ENCODE data around the gene ADAMTS16. TPM values are rescaled to one million over a fixed set of nuclear protein-coding genes. Genes with fewer than 3 reads are reported as not detected.

The ADAMTS16 gene
- total and polyA plus RNA-seq, 2 experiments from 2014 or later = 2.2 to 5.9 TPM

DNA sequence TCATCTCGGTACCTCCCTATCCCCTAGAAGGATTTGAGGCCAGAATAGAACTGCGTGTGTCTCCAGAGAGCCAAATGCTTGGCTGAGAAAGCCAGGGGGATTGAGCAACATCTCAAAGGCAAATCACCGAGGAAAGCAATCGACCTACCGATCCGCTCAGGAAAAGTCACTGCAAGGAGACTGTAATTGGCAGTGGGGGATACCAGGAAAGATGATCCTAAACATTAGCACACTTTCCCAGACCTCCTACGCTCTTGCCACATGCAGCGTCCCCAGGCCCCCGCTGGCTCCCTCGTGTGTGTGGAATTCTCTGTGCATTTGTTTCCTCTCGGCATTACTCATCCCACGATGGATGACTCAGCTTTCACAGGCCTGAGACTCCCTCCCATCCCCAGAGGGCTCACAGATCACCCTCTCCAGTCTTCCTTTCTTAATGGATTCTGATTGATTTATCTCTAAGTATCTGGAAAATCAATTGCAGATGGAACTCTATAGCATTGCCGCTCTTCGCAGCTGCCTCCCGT lies 200.1 kb downstream of the ADAMTS16 start:
- no peaks in the 10 kb centered on the region for H3K9me2 ChIP-seq (replicated peaks; ENCODE audit: insufficient read depth)
- no peak overlapping the region for H2AFZ ChIP-seq
- no peaks in the 10 kb centered on the region for H3K9me3 ChIP-seq (ENCODE audit: low read depth)
- 25% methylated on average over 15 of the region's 15 CpGs for WGBS (ENCODE audit: low lambda C conversion rate, missing lambda C conversion rate)
- H4K20me1 ChIP-seq (ENCODE audit: insufficient read depth, poor library complexity, severe bottlenecking) = no peaks in the 10 kb centered on the region
- no peaks in the 10 kb centered on the region for H3K79me2 ChIP-seq
- TF ChIP-seq, protein P1, sequence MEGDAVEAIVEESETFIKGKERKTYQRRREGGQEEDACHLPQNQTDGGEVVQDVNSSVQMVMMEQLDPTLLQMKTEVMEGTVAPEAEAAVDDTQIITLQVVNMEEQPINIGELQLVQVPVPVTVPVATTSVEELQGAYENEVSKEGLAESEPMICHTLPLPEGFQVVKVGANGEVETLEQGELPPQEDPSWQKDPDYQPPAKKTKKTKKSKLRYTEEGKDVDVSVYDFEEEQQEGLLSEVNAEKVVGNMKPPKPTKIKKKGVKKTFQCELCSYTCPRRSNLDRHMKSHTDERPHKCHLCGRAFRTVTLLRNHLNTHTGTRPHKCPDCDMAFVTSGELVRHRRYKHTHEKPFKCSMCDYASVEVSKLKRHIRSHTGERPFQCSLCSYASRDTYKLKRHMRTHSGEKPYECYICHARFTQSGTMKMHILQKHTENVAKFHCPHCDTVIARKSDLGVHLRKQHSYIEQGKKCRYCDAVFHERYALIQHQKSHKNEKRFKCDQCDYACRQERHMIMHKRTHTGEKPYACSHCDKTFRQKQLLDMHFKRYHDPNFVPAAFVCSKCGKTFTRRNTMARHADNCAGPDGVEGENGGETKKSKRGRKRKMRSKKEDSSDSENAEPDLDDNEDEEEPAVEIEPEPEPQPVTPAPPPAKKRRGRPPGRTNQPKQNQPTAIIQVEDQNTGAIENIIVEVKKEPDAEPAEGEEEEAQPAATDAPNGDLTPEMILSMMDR (IDR thresholded peaks at IDR 0.05; ENCODE audit: poor library complexity) = peak; percentile 68
- no peak for TF ChIP-seq EZH2phosphoT487 (IDR thresholded peaks at IDR 0.05; ENCODE audit: low read depth, severe bottlenecking, unreplicated experiment)
- peak; percentile 90 for DNase-seq (ENCODE audit: low spot score)
- peak overlapping the region; percentile 29 for H3K27ac ChIP-seq
- peaks cover 11% of the 10 kb centered on the region for H3K4me1 ChIP-seq (ENCODE audit: insufficient read depth)
- H3K4me3 ChIP-seq = no peak overlapping the region
- H3K4me2 ChIP-seq = peak overlapping the region; percentile 38
- no peaks in the 10 kb centered on the region for H3K36me3 ChIP-seq (replicated peaks; ENCODE audit: insufficient read depth, low read depth)
- no peaks in the 10 kb centered on the region for H3K27me3 ChIP-seq

- no peak overlapping the region for H3K4me2 ChIP-seq
- H3K79me2 ChIP-seq = no peaks in the 10 kb centered on the region
- H3K27me3 ChIP-seq = no peaks in the 10 kb centered on the region
- WGBS (ENCODE audit: low lambda C conversion rate, missing lambda C conversion rate) = 92% methylated on average over 10 of the region's 10 CpGs
- H3K27ac ChIP-seq = peak overlapping the region; percentile 10
- H2AFZ ChIP-seq = no peak overlapping the region
- H3K36me3 ChIP-seq (replicated peaks; ENCODE audit: insufficient read depth, low read depth) = no peaks in the 10 kb centered on the region
- H3K4me3 ChIP-seq = no peak overlapping the region
- TF ChIP-seq EZH2 (IDR thresholded peaks at IDR 0.05; ENCODE audit: borderline replicate concordance) = no peak
- TF ChIP-seq, protein P1 (IDR thresholded peaks at IDR 0.05; ENCODE audit: poor library complexity) = no peak
- no peak for TF ChIP-seq EZH2phosphoT487 (IDR thresholded peaks at IDR 0.05; ENCODE audit: low read depth, severe bottlenecking, unreplicated experiment)
- H4K20me1 ChIP-seq (ENCODE audit: insufficient read depth, poor library complexity, severe bottlenecking) = no peaks in the 10 kb centered on the region
- no peaks in the 10 kb centered on the region for H3K9me2 ChIP-seq (replicated peaks; ENCODE audit: insufficient read depth)
- H3K9me3 ChIP-seq (ENCODE audit: low read depth) = no peaks in the 10 kb centered on the region
- no peak for DNase-seq (ENCODE audit: low spot score)
- no peaks in the 10 kb centered on the region for H3K4me1 ChIP-seq (ENCODE audit: insufficient read depth)
These were observed 201.6 kb downstream of the ADAMTS16 start for GRCh38 chr5:5341531-5342292.

DNA sequence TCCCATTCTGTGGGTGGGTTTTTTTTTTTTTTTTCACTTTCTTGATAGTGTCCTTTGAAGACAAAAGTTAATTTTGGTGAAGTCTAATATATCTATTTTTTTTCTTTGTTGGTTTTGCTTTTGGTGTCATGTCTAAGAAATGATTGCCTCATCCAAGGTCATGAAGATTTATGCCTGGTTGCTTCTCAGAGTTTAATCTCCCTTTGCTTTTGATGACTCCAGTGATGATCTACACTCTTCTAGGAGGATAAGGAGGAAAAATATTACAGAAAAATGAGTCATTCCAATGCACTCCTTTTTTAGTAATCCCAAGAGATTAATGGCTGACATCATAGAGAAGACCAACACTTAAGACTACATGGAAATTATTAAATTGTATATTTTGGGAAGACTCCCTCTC lies 202.7 kb downstream of the ADAMTS16 start:
- Histone ChIP-seq H3K27ac (peak overlapping the region; percentile 10), H3K9me2 (replicated peaks; ENCODE audit: insufficient read depth) (no peaks in the 10 kb centered on the region), H3K9me3 (ENCODE audit: low read depth) (no peaks in the 10 kb centered on the region), H2AFZ (no peak overlapping the region), H3K36me3 (replicated peaks; ENCODE audit: insufficient read depth, low read depth) (no peaks in the 10 kb centered on the region), H3K4me3 (no peak overlapping the region), H3K4me2 (no peak overlapping the region), H4K20me1 (ENCODE audit: insufficient read depth, poor library complexity, severe bottlenecking) (no peaks in the 10 kb centered on the region), H3K4me1 (ENCODE audit: insufficient read depth) (no peaks in the 10 kb centered on the region), H3K79me2 (no peaks in the 10 kb centered on the region), H3K27me3 (no peaks in the 10 kb centered on the region)
- TF ChIP-seq EZH2phosphoT487 (IDR thresholded peaks at IDR 0.05; ENCODE audit: low read depth, severe bottlenecking, unreplicated experiment) = no peak
- TF ChIP-seq, protein P1 (IDR thresholded peaks at IDR 0.05; ENCODE audit: poor library complexity) = no peak
- TF ChIP-seq EZH2 (IDR thresholded peaks at IDR 0.05; ENCODE audit: borderline replicate concordance) = no peak
- DNase-seq (ENCODE audit: low spot score) = no peak

All from hepatocyte (in vitro differentiated cells).